Type B pancreatic cell (in vitro differentiated cells): ENCODE results near the gene XPO6. TPM values are rescaled to one million over a fixed set of nuclear protein-coding genes. Genes with fewer than 3 reads are reported as not detected.

Experiments used
- DNase-seq: peaks from one replicate; pipeline ENCODE4 v3.0.0; 2021; ENCODE audit warnings: mixed read lengths; ENCODE audit not compliant: unreplicated experiment; ENCODE audit errors: extremely low spot score
- H3K27ac Mint-ChIP-seq: 2 replicates; pipeline ENCODE4 v1.8.0; 2021; ENCODE audit warnings: mild to moderate bottlenecking, mixed read lengths
- H3K27me3 Mint-ChIP-seq: 2 replicates; pipeline ENCODE4 v1.8.0; 2021; ENCODE audit warnings: mixed read lengths
- H3K36me3 Mint-ChIP-seq: 2 replicates; pipeline ENCODE4 v1.8.0; 2021; ENCODE audit warnings: mixed read lengths
- H3K4me1 Mint-ChIP-seq: one replicate; pipeline ENCODE4 v1.8.0; 2021; ENCODE audit warnings: mixed read lengths; ENCODE audit not compliant: unreplicated experiment
- H3K4me3 Mint-ChIP-seq: 2 replicates; pipeline ENCODE4 v1.8.0; 2021; ENCODE audit warnings: mild to moderate bottlenecking, mixed read lengths
- H3K9me3 Mint-ChIP-seq: 2 replicates; pipeline ENCODE4 v1.8.0; 2021; ENCODE audit warnings: mixed read lengths
- total RNA-seq: library from RNA; stranded (reverse); gene quantifications from 2 replicates; pipeline ENCODE4 v1.2.1, GENCODE V29; 2021; ENCODE audit warnings: low replicate concordance
- TF ChIP-seq, protein P1 (sequence below): fragments of 200-600 bp; sonication (generic); conservative IDR thresholded peaks from 2 replicates; pipeline ENCODE4 v1.5.0; 2021; ENCODE audit warnings: antibody characterized with exemption, mild to moderate bottlenecking

The XPO6 gene
- total RNA-seq, 1 donor from 2014 or later = 111 TPM

GRCh38 chr16:28104404-28104803, 107.4 kb downstream of the XPO6 start:
- Mint-ChIP-seq H3K4me3 (no peak overlapping the region), H3K4me1 (peaks cover 7% of the 10 kb centered on the region), H3K36me3 (peaks cover 32% of the 10 kb centered on the region), H3K27ac (no peak overlapping the region), H3K27me3 (no peaks in the 10 kb centered on the region), H3K9me3 (no peaks in the 10 kb centered on the region)
- TF ChIP-seq, protein P1, sequence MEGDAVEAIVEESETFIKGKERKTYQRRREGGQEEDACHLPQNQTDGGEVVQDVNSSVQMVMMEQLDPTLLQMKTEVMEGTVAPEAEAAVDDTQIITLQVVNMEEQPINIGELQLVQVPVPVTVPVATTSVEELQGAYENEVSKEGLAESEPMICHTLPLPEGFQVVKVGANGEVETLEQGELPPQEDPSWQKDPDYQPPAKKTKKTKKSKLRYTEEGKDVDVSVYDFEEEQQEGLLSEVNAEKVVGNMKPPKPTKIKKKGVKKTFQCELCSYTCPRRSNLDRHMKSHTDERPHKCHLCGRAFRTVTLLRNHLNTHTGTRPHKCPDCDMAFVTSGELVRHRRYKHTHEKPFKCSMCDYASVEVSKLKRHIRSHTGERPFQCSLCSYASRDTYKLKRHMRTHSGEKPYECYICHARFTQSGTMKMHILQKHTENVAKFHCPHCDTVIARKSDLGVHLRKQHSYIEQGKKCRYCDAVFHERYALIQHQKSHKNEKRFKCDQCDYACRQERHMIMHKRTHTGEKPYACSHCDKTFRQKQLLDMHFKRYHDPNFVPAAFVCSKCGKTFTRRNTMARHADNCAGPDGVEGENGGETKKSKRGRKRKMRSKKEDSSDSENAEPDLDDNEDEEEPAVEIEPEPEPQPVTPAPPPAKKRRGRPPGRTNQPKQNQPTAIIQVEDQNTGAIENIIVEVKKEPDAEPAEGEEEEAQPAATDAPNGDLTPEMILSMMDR = no peak
- DNase-seq = no peak

DNA sequence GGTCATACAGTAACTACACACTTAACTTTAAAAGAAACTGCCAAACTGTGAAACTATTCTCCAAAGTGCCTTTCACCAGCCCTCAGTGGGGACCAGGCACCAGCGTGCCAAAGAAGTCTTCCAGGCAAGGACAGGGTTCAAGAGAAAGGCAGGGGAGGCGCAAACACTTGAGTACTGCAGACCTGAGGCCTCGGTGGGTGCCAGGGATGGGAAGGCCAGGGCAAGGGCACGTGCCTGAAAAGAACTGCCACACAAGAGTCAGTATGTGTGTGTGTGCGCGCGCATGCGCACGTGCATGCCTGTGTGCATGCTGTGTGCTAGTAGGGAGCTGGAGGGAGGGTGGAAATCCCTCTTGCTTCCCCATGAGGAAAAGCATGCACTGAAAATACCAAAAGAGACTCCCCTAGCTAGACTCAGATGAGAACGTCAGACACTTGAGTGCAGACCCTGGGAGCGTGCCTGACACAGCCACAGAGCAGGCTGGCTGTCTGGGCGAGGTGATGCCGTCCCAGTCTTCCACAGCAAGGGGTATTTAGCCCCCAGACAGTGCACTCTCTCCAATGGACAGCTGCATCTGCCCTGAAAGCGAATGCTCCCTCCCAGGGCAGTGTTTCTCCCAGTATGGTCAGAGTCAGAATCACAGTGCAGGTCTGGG, 108.1 kb downstream of the XPO6 start:
- no peaks in the 10 kb centered on the region for H3K9me3 Mint-ChIP-seq
- peaks cover 7% of the 10 kb centered on the region for H3K4me1 Mint-ChIP-seq
- TF ChIP-seq, protein P1 = no peak
- H3K27me3 Mint-ChIP-seq = no peaks in the 10 kb centered on the region
- DNase-seq = no peak
- H3K4me3 Mint-ChIP-seq = no peak overlapping the region
- H3K36me3 Mint-ChIP-seq = peaks cover 31% of the 10 kb centered on the region
- H3K27ac Mint-ChIP-seq = no peak overlapping the region

DNA sequence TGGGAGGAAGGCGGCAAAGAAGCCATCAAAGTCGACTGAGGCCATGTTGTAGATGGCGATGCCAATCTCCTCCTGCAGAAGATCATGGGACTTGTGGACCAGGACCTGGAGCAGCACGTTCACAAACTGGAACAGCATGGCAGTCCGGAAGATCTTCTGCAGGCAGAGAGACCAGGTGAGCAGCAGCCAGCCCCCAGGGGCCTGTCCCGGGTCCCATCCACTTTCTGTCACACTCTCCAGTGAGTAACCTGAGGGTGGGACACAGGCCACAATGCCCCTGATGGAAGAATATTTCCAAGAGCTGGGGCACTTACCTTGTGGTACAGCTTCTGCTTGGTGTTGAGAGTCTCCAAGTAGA, 110.3 kb downstream of the XPO6 start:
- H3K4me1 Mint-ChIP-seq = no peaks in the 10 kb centered on the region
- no peaks in the 10 kb centered on the region for H3K9me3 Mint-ChIP-seq
- no peaks in the 10 kb centered on the region for H3K27me3 Mint-ChIP-seq
- no peak overlapping the region for H3K4me3 Mint-ChIP-seq
- peaks cover 33% of the 10 kb centered on the region for H3K36me3 Mint-ChIP-seq
- H3K27ac Mint-ChIP-seq = no peak overlapping the region
- TF ChIP-seq, protein P1 = no peak
- no peak for DNase-seq

GRCh38 chr16:28100810-28101532, 110.8 kb downstream of the XPO6 start:
- DNase-seq = no peak
- TF ChIP-seq, protein P1 = no peak
- H3K27ac Mint-ChIP-seq = no peak overlapping the region
- H3K36me3 Mint-ChIP-seq = peaks cover 33% of the 10 kb centered on the region
- no peaks in the 10 kb centered on the region for H3K4me1 Mint-ChIP-seq
- no peaks in the 10 kb centered on the region for H3K9me3 Mint-ChIP-seq
- no peak overlapping the region for H3K4me3 Mint-ChIP-seq
- no peaks in the 10 kb centered on the region for H3K27me3 Mint-ChIP-seq

GRCh38 chr16:28098959-28099945, 112.5 kb downstream of the XPO6 start:
- no peak for DNase-seq
- H3K27me3 Mint-ChIP-seq = no peaks in the 10 kb centered on the region
- TF ChIP-seq, protein P1 = no peak
- H3K9me3 Mint-ChIP-seq = no peaks in the 10 kb centered on the region
- no peaks in the 10 kb centered on the region for H3K4me1 Mint-ChIP-seq
- H3K27ac Mint-ChIP-seq = no peak overlapping the region
- peaks cover 30% of the 10 kb centered on the region for H3K36me3 Mint-ChIP-seq
- H3K4me3 Mint-ChIP-seq = no peak overlapping the region
